ENCODE measurements around the gene ZNF367.
"Not testable (repeated sequence)": the region's sequence is repeated elsewhere in the genome, so short reads cannot be mapped to it uniquely, and the experiment has no call there.

DNA sequence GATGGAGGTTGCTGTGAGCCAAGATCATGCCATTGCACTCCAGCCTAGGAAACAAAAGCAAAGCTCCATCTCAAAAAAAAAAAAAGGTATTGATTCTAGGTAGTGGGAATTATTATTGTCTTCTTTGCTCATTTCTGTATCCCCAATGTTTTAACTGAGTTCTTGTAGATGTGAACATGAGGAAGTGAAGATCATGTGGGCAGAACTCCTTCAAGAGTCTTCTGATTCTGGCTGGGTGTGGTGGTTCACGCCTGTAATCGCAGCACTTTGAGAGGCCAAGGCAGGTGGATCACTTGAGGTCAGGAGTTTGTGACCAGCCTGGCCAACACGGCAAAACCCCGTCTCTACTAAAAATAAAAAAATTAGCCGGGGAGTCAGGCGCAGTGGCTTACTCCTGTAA, 42.7 kb downstream of the ZNF367 start:
- TF ChIP-seq CTCF (IDR thresholded peaks at IDR 0.05; ENCODE audit: low read length); EZH2 (IDR thresholded peaks at IDR 0.05; ENCODE audit: borderline replicate concordance, low read length): not testable (repeated sequence)

Data from OCI-LY1 (cell line).